Lower leg skin (tissue), 3 donors: ENCODE results near the gene COMT.

Experiments
- CTCF ChIP-seq, 3 donors: fragments of 450-650 bp; IDR thresholded peaks; one replicate each; pipeline ENCODE4 v1.5.1; 2016; ENCODE audit warnings: antibody characterized with exemption in 3 of 3, mild to moderate bottlenecking in 3 of 3, moderate library complexity in 2 of 3
- POLR2A ChIP-seq, 2 donors: fragments of 450-650 bp; IDR thresholded peaks; one replicate each; pipeline ENCODE4 v1.6.1; 2016 to 2017; ENCODE audit warnings: antibody characterized with exemption in 2 of 2, mild to moderate bottlenecking in 1 of 2, moderate library complexity in 1 of 2

GRCh38 chr22:19967850-19968449 is 26.4 kb downstream of the COMT start:
- TF ChIP-seq CTCF (IDR thresholded peaks at IDR 0.05): no peak
- TF ChIP-seq POLR2A (IDR thresholded peaks at IDR 0.05): no peak
